Fibroblast of lung (primary cell): ENCODE results near the gene RBCK1.

Source experiments
- EZH2 ChIP-seq: IDR thresholded peaks from 2 replicates; pipeline ENCODE4 v1.5.1; 2012; ENCODE audit warnings: low read length, control low read depth, mild to moderate bottlenecking; ENCODE audit errors: missing control alignments
- TF ChIP-seq, protein P1 (sequence below), 2 donors: IDR thresholded peaks in 1 of 2; conservative IDR thresholded peaks in 1 of 2; 1 replicate in 1 of 2; 2 replicates in 1 of 2; pipeline ENCODE4 v1.5.1; 2011 to 2012; ENCODE audit warnings: low read length in 2 of 2, control low read depth in 1 of 2, inconsistent platforms in 1 of 2, low read depth in 1 of 2, mild to moderate bottlenecking in 1 of 2

DNA sequence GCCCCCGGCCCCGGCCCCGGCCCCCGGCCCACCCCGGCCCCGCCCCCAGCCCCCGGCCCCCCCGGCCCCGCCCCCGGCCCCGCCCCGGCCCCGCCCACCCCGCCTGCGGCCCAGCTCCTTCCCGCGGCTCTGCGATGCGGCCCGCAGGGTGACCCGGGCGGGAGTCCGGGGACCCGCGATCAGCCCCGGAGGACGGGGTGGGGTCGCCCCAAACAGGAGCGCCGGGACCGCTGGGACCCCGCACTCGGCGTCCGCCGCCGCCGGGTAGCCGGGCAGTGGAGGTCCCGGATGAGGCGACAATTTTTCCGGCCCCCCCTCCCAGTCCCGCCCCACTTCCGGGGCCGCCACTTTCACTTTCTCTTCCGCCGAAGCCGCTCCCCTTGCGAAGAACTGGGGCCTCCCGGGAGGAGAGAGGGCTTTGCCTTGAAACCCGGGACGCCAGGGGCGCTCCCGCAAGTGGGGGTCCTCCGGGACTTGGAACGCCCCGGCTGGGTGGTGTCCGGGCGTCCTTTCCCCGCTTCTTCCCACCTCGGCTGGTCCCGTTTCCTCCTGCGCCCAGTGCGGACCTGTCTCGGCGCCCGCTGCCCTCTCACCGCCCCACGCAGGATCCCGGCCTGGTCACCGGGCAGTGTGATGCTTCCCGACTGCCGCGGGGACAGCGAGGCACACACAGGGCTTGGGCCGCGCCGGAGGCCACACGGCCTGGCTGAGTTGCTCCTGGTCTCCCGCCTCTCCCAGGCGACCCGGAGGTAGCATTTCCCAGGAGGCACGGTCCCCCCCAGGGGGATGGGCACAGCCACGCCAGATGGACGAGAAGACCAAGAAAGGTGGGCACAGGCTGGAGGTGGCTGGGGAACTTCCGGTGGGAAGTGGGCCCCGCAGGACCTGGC lies at the start of gene RBCK1:
- TF ChIP-seq, protein P1, sequence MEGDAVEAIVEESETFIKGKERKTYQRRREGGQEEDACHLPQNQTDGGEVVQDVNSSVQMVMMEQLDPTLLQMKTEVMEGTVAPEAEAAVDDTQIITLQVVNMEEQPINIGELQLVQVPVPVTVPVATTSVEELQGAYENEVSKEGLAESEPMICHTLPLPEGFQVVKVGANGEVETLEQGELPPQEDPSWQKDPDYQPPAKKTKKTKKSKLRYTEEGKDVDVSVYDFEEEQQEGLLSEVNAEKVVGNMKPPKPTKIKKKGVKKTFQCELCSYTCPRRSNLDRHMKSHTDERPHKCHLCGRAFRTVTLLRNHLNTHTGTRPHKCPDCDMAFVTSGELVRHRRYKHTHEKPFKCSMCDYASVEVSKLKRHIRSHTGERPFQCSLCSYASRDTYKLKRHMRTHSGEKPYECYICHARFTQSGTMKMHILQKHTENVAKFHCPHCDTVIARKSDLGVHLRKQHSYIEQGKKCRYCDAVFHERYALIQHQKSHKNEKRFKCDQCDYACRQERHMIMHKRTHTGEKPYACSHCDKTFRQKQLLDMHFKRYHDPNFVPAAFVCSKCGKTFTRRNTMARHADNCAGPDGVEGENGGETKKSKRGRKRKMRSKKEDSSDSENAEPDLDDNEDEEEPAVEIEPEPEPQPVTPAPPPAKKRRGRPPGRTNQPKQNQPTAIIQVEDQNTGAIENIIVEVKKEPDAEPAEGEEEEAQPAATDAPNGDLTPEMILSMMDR (conservative IDR thresholded peaks at IDR 0.05 in 1 of 2, IDR thresholded peaks at IDR 0.05 in 1 of 2; ENCODE audit: low read depth in 1 of 2, low read length in 2 of 2), result no peak
- no peak for TF ChIP-seq EZH2
